Middle frontal gyrus (tissue), 1 donor: Measurements from ENCODE around the gene CNGA4.
A peak's percentile ranks its signal among the peaks of the same experiment; 100 is the strongest.
"Not testable (repeated sequence)": the region's sequence is repeated elsewhere in the genome, so short reads cannot be mapped to it uniquely, and the experiment has no call there.

ENCODE experiments used
- DNase-seq: peaks from one replicate; pipeline ENCODE4 v3.0.0-alpha.2; 2015; ENCODE audit warnings: low spot score; ENCODE audit errors: extremely low spot score

CNGA4 gene

DNA sequence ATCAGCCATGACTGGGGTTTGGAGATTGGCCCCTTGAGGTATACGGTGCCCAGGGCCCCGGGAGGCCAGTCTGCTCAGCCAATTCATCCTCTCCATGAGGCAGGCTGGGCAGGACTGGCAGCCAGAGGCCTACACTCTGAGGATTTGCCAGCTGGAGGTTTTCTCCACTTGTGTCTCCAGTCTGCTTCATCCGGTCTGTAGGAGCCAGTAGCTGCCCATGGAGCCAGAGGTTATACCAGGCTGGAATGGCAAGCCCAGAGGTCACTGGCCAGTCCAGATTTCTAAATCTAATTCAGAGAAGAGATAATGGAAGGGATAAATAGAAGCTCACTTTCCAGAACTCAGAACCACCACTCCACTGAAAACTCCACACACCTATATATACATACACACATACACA lies 14.5 kb upstream of the CNGA4 start:
- no peak for DNase-seq

DNA sequence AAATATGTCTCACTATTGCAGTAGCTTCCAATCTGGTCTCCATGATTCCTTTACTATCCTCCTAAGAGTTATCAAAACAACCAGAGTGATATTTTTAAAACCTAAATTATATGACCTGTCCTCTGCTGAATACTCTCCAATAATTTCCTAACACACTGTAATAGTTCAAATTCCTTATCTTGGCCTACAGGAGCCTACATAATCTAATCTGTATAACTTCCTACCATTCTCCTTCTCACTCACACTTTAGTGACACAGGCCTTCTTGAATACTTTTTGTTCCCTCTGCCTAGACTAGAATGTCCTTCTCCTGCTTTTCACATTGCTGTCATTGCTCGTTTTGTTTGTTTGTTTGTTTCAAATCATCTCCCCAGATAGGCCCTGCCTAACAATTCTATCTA lies 13.9 kb upstream of the CNGA4 start:
- DNase-seq = no peak

DNA sequence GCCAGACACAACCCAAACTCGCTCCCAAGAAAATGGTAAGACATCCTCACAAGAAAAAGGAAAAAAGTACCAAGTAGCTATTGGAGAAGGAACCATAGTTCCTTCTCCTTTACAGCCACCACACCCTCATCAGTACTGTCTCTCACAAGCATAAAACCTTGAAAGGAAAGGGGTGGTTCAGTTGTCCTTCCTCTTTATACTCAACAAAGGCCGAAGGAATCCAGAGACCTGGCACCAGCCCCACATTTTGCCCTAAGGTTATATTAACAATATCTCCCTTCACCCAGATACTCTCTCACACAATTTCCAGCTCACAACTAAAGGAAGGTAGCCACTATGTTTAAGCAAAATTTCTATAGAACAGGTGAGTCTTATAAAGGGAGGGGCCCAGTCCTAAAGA lies 13.0 kb upstream of the CNGA4 start:
- no peak for DNase-seq

GRCh38 chr11:6228520-6228919 lies 10.4 kb upstream of the CNGA4 start:
- no peak for DNase-seq

DNA sequence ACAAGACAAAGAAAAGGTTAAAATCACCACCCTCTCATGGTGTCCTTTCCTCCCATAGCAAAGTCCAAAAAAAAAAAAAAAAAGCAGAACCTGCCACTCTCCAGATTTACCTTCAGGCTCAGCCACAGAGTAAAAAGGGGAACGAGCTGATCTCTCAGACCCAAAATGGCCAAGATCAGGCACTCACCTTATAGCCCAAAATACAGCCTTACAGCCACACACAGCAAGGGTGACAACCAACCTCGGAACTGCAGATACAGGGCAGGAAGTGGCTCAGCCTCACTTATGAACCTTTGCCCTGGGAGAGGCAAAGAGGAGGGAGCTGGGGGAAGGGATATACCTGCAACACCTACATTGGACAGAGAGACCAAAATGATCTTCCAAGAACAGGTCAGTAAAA lies 9.0 kb upstream of the CNGA4 start:
- no peak for DNase-seq

- no peak for DNase-seq
These were observed 6.0 kb upstream of the CNGA4 start for GRCh38 chr11:6232899-6233298.

- no peak for DNase-seq
These were observed 4.9 kb upstream of the CNGA4 start for GRCh38 chr11:6233984-6234386.

- peak; percentile 97 for DNase-seq
These were observed 4.3 kb upstream of the CNGA4 start, which contains the start of gene FHIP1B for GRCh38 chr11:6234387-6235107. TSS of gene FHIP1B (minus strand) at chr11:6234636. CDS start at chr11:6224516, 10,120 bp downstream.

DNA sequence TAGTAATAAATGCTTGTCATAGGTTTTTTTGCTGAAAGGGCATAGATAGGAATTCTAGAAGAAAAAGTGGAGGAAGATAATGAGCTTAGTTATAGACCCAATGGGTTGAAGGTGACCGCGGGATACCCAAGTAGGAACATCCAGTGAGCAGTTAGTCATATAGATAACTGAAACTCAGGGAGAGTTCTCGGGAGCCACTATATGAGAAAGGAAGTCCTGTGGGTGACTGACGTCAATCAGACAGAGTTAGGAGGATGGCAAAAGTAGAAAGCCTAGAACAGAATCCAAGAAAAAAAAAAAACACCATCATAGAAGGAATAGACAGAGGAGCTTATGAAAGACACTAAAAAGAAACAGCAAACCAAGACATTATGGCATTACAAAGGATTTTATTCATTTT lies 1.6 kb upstream of the CNGA4 start:
- no peak for DNase-seq

DNA sequence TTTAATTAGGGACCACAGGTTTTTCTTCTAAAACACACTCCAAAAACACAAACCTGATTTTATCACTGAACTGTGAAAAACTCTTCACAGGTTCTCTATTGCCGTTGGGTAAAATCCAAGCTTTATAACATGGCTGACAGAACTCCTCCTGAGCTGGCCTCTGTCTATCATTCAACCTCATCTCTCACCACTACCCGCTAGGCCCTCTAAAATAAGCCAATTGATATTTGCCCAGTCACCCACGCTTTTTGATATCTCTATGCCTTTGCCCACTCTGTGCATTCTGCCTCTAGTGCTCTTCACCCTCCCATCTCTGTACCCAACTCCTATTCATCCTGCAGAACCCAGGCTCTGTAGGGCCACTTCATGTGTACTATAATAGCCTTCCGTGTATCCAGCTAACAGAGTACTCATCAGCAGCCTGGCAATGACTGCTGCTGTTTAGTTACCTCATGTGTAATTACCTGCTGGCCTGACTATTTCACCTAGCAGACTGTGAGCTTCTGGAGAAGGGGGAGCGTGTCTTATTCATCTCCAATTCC lies 1.1 kb upstream of the CNGA4 start:
- no peak for DNase-seq

DNA sequence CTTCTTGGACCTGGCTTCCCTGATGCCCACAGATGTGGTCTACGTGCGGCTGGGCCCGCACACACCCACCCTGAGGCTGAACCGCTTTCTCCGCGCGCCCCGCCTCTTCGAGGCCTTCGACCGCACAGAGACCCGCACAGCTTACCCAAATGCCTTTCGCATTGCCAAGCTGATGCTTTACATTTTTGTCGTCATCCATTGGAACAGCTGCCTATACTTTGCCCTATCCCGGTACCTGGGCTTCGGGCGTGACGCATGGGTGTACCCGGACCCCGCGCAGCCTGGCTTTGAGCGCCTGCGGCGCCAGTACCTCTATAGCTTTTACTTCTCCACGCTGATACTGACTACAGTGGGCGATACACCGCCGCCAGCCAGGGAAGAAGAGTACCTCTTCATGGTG lies 1.2 kb downstream of the CNGA4 start:
- no peak for DNase-seq

- DNase-seq = no peak
These were observed 1.9 kb downstream of the CNGA4 start for GRCh38 chr11:6240781-6241180.

GRCh38 chr11:6241316-6241715 lies 2.4 kb downstream of the CNGA4 start:
- no peak for DNase-seq

DNA sequence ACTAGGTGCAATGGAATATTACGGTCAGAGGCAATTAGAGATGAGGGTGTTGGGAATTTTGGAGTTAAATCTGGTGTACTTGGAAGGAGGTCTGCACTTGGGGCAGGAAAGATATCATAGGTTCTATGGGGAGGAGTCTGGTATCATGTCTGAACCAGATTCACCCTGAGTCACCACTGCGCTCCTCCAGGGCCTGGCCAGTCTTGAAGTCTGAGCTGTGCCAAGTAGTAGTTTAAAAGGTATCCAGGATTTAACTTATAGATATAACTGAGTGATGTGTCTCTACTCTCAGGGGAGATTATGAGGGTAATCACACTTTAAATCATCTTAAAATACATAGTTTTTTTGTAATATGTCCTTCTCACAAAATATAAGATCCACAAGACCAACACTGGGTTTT lies 6.6 kb downstream of the CNGA4 start:
- DNase-seq = no peak

DNA sequence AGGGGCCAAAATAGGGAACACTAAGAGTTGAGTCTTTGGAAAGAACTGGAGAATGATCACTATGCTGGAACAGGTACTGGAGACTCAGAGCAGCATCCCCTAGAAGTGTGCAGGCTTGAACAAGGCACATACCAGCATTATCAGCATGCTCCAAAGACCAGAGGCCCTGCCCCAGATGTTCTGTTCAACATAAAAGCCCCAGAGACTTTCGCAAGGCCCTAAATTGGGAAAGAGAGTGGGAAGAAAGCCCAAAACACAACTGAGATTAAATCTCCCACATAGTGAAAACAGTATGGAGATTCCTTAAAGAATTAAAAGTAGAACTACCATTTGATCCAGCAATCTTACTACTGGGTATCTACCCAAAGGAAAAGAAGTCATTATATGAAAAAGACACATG lies 9.4 kb downstream of the CNGA4 start:
- no peak for DNase-seq

GRCh38 chr11:6248897-6249296 lies 10.0 kb downstream of the CNGA4 start:
- not testable (repeated sequence) for DNase-seq

- no peak for DNase-seq
These were observed 11.1 kb downstream of the CNGA4 start for GRCh38 chr11:6249770-6250555.

- DNase-seq = no peak
These were observed 12.3 kb downstream of the CNGA4 start for GRCh38 chr11:6251120-6251733.

DNA sequence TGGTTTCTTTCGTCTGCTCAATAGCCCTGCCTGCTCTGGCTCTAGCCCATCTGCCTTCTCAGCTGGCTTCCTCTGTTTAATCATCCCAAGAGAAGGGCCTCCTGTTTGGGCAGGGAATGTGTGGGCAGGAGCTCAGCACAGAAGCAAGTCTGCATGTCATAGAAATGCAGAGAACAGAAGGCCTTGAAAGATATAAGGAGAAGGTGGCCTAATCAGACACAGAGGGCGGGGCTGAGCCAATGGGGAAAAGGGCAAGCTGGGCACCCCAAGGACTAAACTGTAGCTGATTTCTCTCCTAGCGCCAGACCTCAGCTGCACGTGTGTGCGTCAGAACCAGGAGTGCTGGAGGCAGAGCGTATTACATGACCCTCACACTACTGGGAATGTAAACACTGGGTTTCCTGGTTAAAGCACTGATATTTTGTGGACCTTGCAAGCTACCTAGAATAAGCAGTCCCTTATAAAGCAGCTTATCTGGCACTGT lies 13.1 kb downstream of the CNGA4 start:
- peak; percentile 15 for DNase-seq

- no peak for DNase-seq
These were observed 14.3 kb downstream of the CNGA4 start for GRCh38 chr11:6253197-6253596.

DNA sequence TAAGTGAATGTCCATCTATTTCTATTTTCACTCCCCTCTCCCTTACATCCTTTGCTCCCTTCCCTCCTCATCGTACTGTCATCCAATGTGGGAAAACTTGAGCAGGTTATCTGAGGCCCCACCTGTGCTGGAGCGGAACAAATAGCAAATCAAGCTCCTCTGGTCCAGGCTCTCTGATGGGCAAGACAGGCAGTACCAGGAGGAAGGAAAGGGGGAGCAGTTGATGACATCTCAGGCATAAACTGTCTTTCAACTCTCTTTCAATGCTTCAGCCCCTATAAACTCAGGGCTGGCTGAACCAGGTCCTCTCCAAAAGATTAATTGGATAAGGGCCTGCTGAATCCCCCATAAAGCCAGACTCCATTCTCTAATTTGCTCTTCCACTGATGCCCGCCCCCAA lies 19.3 kb downstream of the CNGA4 start:
- DNase-seq = no peak

GRCh38 chr11:6258571-6259081 lies 19.7 kb downstream of the CNGA4 start:
- no peak for DNase-seq
